Measurements from ENCODE around the gene DHODH. TPM values are rescaled to one million over a fixed set of nuclear protein-coding genes. Genes with fewer than 3 reads are reported as not detected.

DHODH gene
- total and polyA plus RNA-seq, 2 experiments from 2014 or later: 11.5 to 11.9 TPM

GRCh38 chr16:71969353-71969752 is 39.2 kb upstream of the DHODH start:
- Histone ChIP-seq H3K9me3 (ENCODE audit: low read depth) (no peaks in the 10 kb centered on the region), H3K27me3 (no peaks in the 10 kb centered on the region), H3K27ac (no peak overlapping the region), H3K4me1 (ENCODE audit: low read depth) (peaks cover 6% of the 10 kb centered on the region), H3K4me3 (no peak overlapping the region), H3K36me3 (no peaks in the 10 kb centered on the region)
- TF ChIP-seq, protein P1, sequence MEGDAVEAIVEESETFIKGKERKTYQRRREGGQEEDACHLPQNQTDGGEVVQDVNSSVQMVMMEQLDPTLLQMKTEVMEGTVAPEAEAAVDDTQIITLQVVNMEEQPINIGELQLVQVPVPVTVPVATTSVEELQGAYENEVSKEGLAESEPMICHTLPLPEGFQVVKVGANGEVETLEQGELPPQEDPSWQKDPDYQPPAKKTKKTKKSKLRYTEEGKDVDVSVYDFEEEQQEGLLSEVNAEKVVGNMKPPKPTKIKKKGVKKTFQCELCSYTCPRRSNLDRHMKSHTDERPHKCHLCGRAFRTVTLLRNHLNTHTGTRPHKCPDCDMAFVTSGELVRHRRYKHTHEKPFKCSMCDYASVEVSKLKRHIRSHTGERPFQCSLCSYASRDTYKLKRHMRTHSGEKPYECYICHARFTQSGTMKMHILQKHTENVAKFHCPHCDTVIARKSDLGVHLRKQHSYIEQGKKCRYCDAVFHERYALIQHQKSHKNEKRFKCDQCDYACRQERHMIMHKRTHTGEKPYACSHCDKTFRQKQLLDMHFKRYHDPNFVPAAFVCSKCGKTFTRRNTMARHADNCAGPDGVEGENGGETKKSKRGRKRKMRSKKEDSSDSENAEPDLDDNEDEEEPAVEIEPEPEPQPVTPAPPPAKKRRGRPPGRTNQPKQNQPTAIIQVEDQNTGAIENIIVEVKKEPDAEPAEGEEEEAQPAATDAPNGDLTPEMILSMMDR (IDR thresholded peaks at IDR 0.05; ENCODE audit: low read depth, low read length): no peak
- no peak for DNase-seq (ENCODE audit: low read depth in 1 of 2, low spot score in 1 of 2)

DNA sequence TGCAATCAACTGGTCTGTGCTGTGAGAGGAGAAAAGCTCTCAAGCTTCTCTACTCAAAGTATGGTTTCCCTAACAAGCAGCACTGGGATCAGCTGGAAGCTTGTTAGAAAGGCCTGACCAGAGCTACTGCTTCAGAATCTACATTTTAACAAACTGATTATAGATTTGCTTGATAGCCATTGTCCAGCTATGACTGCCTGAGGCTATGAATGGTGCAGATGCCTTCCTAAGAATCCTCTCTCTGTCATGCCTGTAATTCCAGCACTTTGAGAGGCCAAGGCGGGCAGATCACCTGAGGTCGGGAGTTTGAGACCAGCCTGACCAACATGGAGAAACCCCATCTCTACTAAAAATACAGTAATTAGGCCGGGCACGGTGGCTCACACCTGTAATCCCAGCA is 37.0 kb upstream of the DHODH start:
- Histone ChIP-seq H3K9me3 (ENCODE audit: low read depth) (no peaks in the 10 kb centered on the region), H3K36me3 (no peaks in the 10 kb centered on the region), H3K4me3 (no peak overlapping the region), H3K27me3 (no peaks in the 10 kb centered on the region), H3K27ac (no peak overlapping the region), H3K4me1 (ENCODE audit: low read depth) (peaks cover 5% of the 10 kb centered on the region)
- no peak for DNase-seq (ENCODE audit: low read depth in 1 of 2, low spot score in 1 of 2)
- TF ChIP-seq, protein P1 (IDR thresholded peaks at IDR 0.05; ENCODE audit: low read depth, low read length): no peak

GRCh38 chr16:71972356-71972755 is 36.2 kb upstream of the DHODH start:
- Histone ChIP-seq H3K4me1 (ENCODE audit: low read depth) (no peaks in the 10 kb centered on the region), H3K36me3 (no peaks in the 10 kb centered on the region), H3K4me3 (no peak overlapping the region), H3K27me3 (no peaks in the 10 kb centered on the region), H3K27ac (no peak overlapping the region), H3K9me3 (ENCODE audit: low read depth) (no peaks in the 10 kb centered on the region)
- DNase-seq (ENCODE audit: low read depth in 1 of 2, low spot score in 1 of 2): no peak
- TF ChIP-seq, protein P1 (IDR thresholded peaks at IDR 0.05; ENCODE audit: low read depth, low read length): no peak

DNA sequence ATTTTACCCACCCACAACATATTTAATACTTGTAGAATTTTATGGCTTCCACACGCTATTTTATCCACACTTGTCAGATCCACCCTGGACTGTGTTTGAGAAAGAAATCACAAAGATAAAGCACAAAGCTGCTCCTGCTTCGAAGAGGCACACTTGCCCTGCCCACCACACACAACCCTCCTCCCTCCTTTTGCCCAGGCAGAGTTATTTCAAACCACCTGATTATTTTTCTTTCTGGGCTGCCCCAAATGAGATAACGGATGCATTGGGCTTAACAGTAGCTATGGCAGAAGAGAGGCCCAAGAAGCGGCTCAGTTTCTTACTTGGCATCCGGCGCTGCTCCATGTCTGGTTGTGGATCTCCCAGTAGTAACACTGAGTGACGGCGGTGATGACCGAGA is 35.5 kb upstream of the DHODH start:
- no peaks in the 10 kb centered on the region for H3K36me3 ChIP-seq
- no peaks in the 10 kb centered on the region for H3K27me3 ChIP-seq
- H3K4me3 ChIP-seq: no peak overlapping the region
- TF ChIP-seq, protein P1 (IDR thresholded peaks at IDR 0.05; ENCODE audit: low read depth, low read length): no peak
- no peak overlapping the region for H3K27ac ChIP-seq
- H3K4me1 ChIP-seq (ENCODE audit: low read depth): no peaks in the 10 kb centered on the region
- DNase-seq (ENCODE audit: low read depth in 1 of 2, low spot score in 1 of 2): no peak
- no peaks in the 10 kb centered on the region for H3K9me3 ChIP-seq (ENCODE audit: low read depth)

DNA sequence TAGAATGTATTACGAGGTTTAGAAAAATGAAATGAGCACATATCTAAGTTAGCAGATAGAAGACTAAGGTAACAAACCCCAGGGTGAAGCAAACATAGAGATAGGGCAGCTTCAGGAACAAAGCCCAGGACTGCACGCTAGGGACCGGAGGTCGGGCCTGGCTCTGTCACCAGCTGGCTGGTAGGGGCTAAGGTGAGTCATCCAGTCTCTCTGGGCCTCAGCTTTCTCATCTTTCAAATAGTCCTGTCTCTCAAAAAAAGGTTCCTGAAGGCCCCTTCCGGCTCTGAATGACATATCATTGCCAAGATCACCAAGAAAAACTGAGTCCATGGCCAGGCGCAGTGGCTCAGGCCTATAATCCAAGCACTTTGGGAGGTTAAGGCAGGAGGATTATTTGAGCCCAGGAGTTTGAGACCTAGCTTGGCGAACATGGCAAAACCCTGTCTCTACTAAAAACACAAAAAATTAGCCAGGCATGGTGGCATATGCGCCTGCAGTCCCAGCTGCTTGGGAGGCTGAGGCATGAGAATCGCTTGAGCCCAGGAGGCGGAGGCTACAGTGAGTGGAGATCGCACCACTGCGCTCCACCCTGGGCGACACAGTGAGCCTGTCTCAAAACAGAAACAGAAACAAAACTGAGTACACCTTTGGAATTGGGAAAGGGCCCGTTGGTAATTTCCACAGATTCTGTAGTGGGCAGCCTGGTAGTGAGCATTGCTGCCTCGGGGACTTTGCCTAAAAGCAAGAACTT is 34.3 kb upstream of the DHODH start:
- Histone ChIP-seq H3K4me3 (no peak overlapping the region), H3K4me1 (ENCODE audit: low read depth) (no peaks in the 10 kb centered on the region), H3K27me3 (no peaks in the 10 kb centered on the region), H3K27ac (no peak overlapping the region), H3K36me3 (no peaks in the 10 kb centered on the region), H3K9me3 (ENCODE audit: low read depth) (no peaks in the 10 kb centered on the region)
- TF ChIP-seq, protein P1 (IDR thresholded peaks at IDR 0.05; ENCODE audit: low read depth, low read length): no peak
- DNase-seq (ENCODE audit: low read depth in 1 of 2, low spot score in 1 of 2): no peak

Data from cardiac muscle cell (in vitro differentiated cells and primary cell).